MM.1S (cell line): ENCODE measurements around the gene STIL.
"Not testable (repeated sequence)": the region's sequence is repeated elsewhere in the genome, so short reads cannot be mapped to it uniquely, and the experiment has no call there.

Experiments used
- DNase-seq: peaks from one replicate; pipeline ENCODE4 v3.0.0-alpha.2; 2015
- H2AFZ ChIP-seq: fragments of 300-600 bp; sonication (generic); 2 replicates; pipeline ENCODE4 v1.6.0; 2016; ENCODE audit warnings: antibody characterized with exemption, low read length
- H3F3A ChIP-seq: fragments of 300-600 bp; sonication (generic); 2 replicates; pipeline ENCODE4 v1.6.1; 2016; ENCODE audit warnings: mild to moderate bottlenecking, antibody characterized with exemption, low read length, moderate library complexity, mixed read lengths; ENCODE audit not compliant: insufficient read depth
- H3K27ac ChIP-seq: fragments of 300-600 bp; sonication (generic); 2 replicates; pipeline ENCODE4 v1.5.1; 2016; ENCODE audit warnings: mild to moderate bottlenecking, low read length
- H3K27me3 ChIP-seq: fragments of 300-600 bp; sonication (generic); replicated peaks from 2 replicates; pipeline ENCODE4 v1.6.0; 2016; ENCODE audit warnings: low read length; ENCODE audit not compliant: insufficient read depth
- H3K36me3 ChIP-seq: fragments of 300-600 bp; sonication (generic); replicated peaks from 2 replicates; pipeline ENCODE4 v1.6.1; 2016; ENCODE audit warnings: mild to moderate bottlenecking, low read length, mixed read lengths; ENCODE audit not compliant: insufficient read depth
- H3K4me1 ChIP-seq: fragments of 300-600 bp; sonication (generic); 2 replicates; pipeline ENCODE4 v1.6.1; 2016; ENCODE audit warnings: low read length, mixed read lengths
- H3K4me2 ChIP-seq: fragments of 300-600 bp; sonication (generic); 2 replicates; pipeline ENCODE4 v1.6.0; 2016; ENCODE audit warnings: low read depth, low read length
- H3K4me3 ChIP-seq: fragments of 300-600 bp; sonication (generic); 2 replicates; pipeline ENCODE4 v1.5.1; 2016; ENCODE audit warnings: low read length, mixed read lengths
- H3K79me2 ChIP-seq: fragments of 300-600 bp; sonication (generic); 2 replicates; pipeline ENCODE4 v1.6.1; 2016; ENCODE audit warnings: mixed run types, low read length, mixed read lengths
- H3K9ac ChIP-seq: fragments of 300-600 bp; sonication (generic); 2 replicates; pipeline ENCODE4 v1.6.1; 2016; ENCODE audit warnings: low read length, mixed read lengths
- H3K9me2 ChIP-seq: fragments of 300-600 bp; sonication (generic); replicated peaks from 2 replicates; pipeline ENCODE4 v1.6.1; 2016; ENCODE audit warnings: mild to moderate bottlenecking, low read length, mixed read lengths; ENCODE audit not compliant: insufficient read depth
- H3K9me3 ChIP-seq: fragments of 300-600 bp; sonication (generic); replicated peaks from 2 replicates; pipeline ENCODE4 v1.6.1; 2016; ENCODE audit warnings: mild to moderate bottlenecking, low read length, mixed read lengths; ENCODE audit not compliant: insufficient read depth
- H4K20me1 ChIP-seq: fragments of 300-600 bp; sonication (generic); 2 replicates; pipeline ENCODE4 v1.6.1; 2016; ENCODE audit warnings: mild to moderate bottlenecking, low read length, moderate library complexity, mixed read lengths; ENCODE audit not compliant: insufficient read depth
- EZH2 ChIP-seq: fragments of 300-600 bp; sonication (generic); optimal IDR thresholded peaks from 2 replicates; pipeline ENCODE3; 2017; ENCODE audit warnings: low read depth, mild to moderate bottlenecking, antibody characterized with exemption, low read length, mixed read lengths
- EZH2phosphoT487 ChIP-seq: fragments of 300-600 bp; sonication (generic); IDR thresholded peaks from 2 replicates; pipeline ENCODE4 v1.6.1; 2018; ENCODE audit warnings: antibody characterized with exemption, low read length
- TF ChIP-seq, protein P1 (sequence below): fragments of 300-600 bp; sonication (generic); IDR thresholded peaks from 2 replicates; pipeline ENCODE4 v1.5.1; 2016; ENCODE audit warnings: antibody characterized with exemption, low read length, mixed read lengths

STIL gene

DNA sequence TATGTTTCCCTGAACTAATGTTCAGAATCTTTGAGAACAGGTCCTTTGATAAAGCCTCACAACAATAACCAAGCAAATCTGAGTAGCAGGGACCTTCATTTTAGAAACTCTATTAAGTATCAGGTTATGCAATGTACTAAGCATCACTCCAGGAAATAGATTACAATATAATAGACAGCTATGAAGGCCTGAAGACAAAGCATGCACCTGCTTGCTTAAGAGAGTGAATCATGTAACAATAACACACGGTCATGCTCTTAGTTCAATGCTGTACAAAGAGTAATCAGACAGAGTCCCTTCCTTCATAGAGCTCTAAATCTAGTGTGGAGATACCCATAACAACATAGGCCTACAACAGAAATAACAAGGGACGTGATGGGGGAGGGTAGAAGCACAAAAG is 11.6 kb upstream of the STIL start:
- TF ChIP-seq EZH2 = no peak
- Histone ChIP-seq H3K4me3 (no peak overlapping the region), H3F3A (no peaks in the 10 kb centered on the region), H3K27ac (no peak overlapping the region), H3K79me2 (no peaks in the 10 kb centered on the region), H2AFZ (no peak overlapping the region), H3K9me3 (no peaks in the 10 kb centered on the region), H3K36me3 (no peaks in the 10 kb centered on the region), H4K20me1 (no peaks in the 10 kb centered on the region), H3K9me2 (no peaks in the 10 kb centered on the region), H3K9ac (no peak overlapping the region), H3K4me1 (no peaks in the 10 kb centered on the region), H3K27me3 (no peaks in the 10 kb centered on the region), H3K4me2 (no peak overlapping the region)
- DNase-seq = no peak

DNA sequence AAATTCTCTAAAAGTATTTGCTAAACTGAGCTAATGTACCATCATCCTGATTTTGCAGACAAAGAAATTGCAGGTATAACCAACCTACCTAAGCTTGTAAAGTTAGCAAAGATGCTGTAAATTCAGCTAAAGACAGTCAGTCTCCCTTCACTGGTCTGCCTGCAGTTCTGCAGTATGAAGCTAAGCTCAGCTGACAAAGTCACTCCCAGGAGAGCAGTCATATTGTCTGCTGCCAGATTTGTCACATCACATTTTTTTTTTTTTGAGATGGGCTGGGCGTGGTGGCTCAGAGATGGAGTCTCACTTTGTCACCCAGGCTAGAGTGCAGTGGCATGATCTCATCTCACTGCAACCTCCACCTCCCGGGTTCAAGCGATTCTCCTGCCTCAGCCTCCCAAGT is 10.7 kb upstream of the STIL start:
- Histone ChIP-seq H3K79me2 (no peaks in the 10 kb centered on the region), H3K4me3 (no peak overlapping the region), H3K9me2 (no peaks in the 10 kb centered on the region), H3K27ac (no peak overlapping the region), H3F3A (no peaks in the 10 kb centered on the region), H3K4me1 (no peaks in the 10 kb centered on the region), H3K9me3 (no peaks in the 10 kb centered on the region), H2AFZ (no peak overlapping the region), H3K4me2 (no peak overlapping the region), H4K20me1 (no peaks in the 10 kb centered on the region), H3K27me3 (no peaks in the 10 kb centered on the region), H3K9ac (no peak overlapping the region), H3K36me3 (no peaks in the 10 kb centered on the region)
- TF ChIP-seq EZH2 (no peak), EZH2phosphoT487 (no peak)
- TF ChIP-seq, protein P1, sequence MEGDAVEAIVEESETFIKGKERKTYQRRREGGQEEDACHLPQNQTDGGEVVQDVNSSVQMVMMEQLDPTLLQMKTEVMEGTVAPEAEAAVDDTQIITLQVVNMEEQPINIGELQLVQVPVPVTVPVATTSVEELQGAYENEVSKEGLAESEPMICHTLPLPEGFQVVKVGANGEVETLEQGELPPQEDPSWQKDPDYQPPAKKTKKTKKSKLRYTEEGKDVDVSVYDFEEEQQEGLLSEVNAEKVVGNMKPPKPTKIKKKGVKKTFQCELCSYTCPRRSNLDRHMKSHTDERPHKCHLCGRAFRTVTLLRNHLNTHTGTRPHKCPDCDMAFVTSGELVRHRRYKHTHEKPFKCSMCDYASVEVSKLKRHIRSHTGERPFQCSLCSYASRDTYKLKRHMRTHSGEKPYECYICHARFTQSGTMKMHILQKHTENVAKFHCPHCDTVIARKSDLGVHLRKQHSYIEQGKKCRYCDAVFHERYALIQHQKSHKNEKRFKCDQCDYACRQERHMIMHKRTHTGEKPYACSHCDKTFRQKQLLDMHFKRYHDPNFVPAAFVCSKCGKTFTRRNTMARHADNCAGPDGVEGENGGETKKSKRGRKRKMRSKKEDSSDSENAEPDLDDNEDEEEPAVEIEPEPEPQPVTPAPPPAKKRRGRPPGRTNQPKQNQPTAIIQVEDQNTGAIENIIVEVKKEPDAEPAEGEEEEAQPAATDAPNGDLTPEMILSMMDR = no peak
- DNase-seq = no peak

DNA sequence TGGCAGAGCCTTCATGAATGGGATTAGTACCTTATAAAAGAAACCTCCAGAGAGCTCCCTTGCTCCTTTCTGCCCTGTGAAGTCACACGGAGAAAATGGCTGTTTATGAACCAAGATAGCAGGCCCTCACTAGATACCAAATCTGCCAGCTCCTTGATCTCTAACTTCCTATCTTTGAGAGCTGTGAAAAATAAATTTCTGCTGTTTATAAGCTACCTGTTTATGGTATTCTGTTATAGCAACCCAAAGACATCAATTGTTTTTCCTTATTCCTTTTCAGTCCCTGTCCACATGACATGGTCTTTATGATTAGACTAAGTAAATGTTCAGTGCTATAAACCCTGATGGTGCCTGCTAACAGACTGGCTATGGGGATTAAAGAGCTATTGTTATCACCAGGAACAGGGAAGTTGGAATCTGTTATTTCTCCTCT is 9.7 kb upstream of the STIL start:
- no peaks in the 10 kb centered on the region for H3K9me2 ChIP-seq
- no peaks in the 10 kb centered on the region for H3K27me3 ChIP-seq
- no peaks in the 10 kb centered on the region for H3F3A ChIP-seq
- H3K9ac ChIP-seq = no peak overlapping the region
- H2AFZ ChIP-seq = no peak overlapping the region
- no peak overlapping the region for H3K4me3 ChIP-seq
- H3K79me2 ChIP-seq = no peaks in the 10 kb centered on the region
- no peak overlapping the region for H3K27ac ChIP-seq
- H3K9me3 ChIP-seq = no peaks in the 10 kb centered on the region
- no peak for DNase-seq
- no peaks in the 10 kb centered on the region for H3K4me1 ChIP-seq
- TF ChIP-seq, protein P1 = no peak
- no peak for TF ChIP-seq EZH2phosphoT487
- no peak for TF ChIP-seq EZH2
- H4K20me1 ChIP-seq = no peaks in the 10 kb centered on the region
- H3K36me3 ChIP-seq = no peaks in the 10 kb centered on the region
- no peak overlapping the region for H3K4me2 ChIP-seq

DNA sequence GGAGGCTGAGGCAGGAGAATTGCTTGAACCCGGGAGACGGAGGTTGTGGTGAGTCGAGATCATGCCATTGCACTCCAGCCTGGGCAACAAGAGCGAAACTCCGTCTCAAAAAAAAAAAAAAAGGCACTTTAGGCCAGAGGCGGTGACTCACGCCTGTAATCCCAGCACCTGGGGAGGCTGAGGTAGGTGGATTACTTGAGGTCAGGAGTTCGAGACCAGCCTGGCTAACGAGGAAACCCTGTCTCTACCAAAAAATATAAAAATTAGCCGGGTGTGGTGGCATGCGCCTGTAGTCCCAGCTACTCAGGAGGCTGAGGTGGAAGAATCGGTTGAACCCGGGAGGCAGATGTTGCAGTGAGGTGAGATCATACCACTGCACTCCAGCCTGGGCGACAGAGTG is 6.0 kb upstream of the STIL start:
- not testable (repeated sequence) for H3K9me3 ChIP-seq, H3K4me2 ChIP-seq, H3K9me2 ChIP-seq, H2AFZ ChIP-seq, DNase-seq, H3K9ac ChIP-seq, H3F3A ChIP-seq, H3K4me3 ChIP-seq, H3K36me3 ChIP-seq, H3K79me2 ChIP-seq, H3K4me1 ChIP-seq, H4K20me1 ChIP-seq, H3K27ac ChIP-seq, H3K27me3 ChIP-seq
